COR-L47 (cell line): ENCODE results near the gene ZNF593OS.

ENCODE experiments used
- DNase-seq: peaks from one replicate; lab custom pipeline; 2025; lab: John Stamatoyannopoulos, UW

Gene ZNF593OS

GRCh38 chr1:26158908-26159742, 12.5 kb downstream of the ZNF593OS start, which contains the start of gene FAM110D:
Gene FAM110D (plus strand): TSS chr1:26159079. CDS start chr1:26161292, 2,213 bp downstream.
- no peak for DNase-seq

GRCh38 chr1:26158271-26158907, 13.2 kb downstream of the ZNF593OS start:
- no peak for DNase-seq

- peak; percentile 58 for DNase-seq
Measured at GRCh38 chr1:26156285-26157038, 15.2 kb downstream of the ZNF593OS start.

- no peak for DNase-seq
Measured at GRCh38 chr1:26155370-26156284, 16.0 kb downstream of the ZNF593OS start.

GRCh38 chr1:26154750-26155149, 16.9 kb downstream of the ZNF593OS start:
- DNase-seq = no peak

- DNase-seq = no peak
Measured at GRCh38 chr1:26153966-26154532, 17.6 kb downstream of the ZNF593OS start.

- DNase-seq = no peak
Measured at GRCh38 chr1:26148887-26149286, 22.7 kb downstream of the ZNF593OS start.

GRCh38 chr1:26145960-26146294, 25.7 kb downstream of the ZNF593OS start:
- DNase-seq = no peak

GRCh38 chr1:26145041-26145959, 26.3 kb downstream of the ZNF593OS start:
- DNase-seq = peak; percentile 92

GRCh38 chr1:26142159-26142558, 29.5 kb downstream of the ZNF593OS start:
- no peak for DNase-seq

GRCh38 chr1:26138974-26139558, 32.6 kb downstream of the ZNF593OS start:
- no peak for DNase-seq

- DNase-seq = no peak
Measured at GRCh38 chr1:26134466-26134865, 37.2 kb downstream of the ZNF593OS start.

- DNase-seq = no peak
Measured at GRCh38 chr1:26132834-26133167, 38.8 kb downstream of the ZNF593OS start.

GRCh38 chr1:26132128-26132833, 39.4 kb downstream of the ZNF593OS start:
- DNase-seq = no peak

GRCh38 chr1:26130695-26131094, 40.9 kb downstream of the ZNF593OS start:
- no peak for DNase-seq

GRCh38 chr1:26129778-26130177, 41.9 kb downstream of the ZNF593OS start:
- DNase-seq = no peak

GRCh38 chr1:26127235-26128163, 44.1 kb downstream of the ZNF593OS start:
- no peak for DNase-seq
